CD1c-positive myeloid dendritic cell (primary cell): ENCODE measurements around the gene TDRD10.

ENCODE experiments used
- DNase-seq: peaks from one replicate; pipeline ENCODE4 v3.0.0-alpha.2; 2016; ENCODE audit errors: extremely low spot score

Gene TDRD10

GRCh38 chr1:154578058-154578418 lies 76.0 kb downstream of the TDRD10 start:
- DNase-seq = no peak

DNA sequence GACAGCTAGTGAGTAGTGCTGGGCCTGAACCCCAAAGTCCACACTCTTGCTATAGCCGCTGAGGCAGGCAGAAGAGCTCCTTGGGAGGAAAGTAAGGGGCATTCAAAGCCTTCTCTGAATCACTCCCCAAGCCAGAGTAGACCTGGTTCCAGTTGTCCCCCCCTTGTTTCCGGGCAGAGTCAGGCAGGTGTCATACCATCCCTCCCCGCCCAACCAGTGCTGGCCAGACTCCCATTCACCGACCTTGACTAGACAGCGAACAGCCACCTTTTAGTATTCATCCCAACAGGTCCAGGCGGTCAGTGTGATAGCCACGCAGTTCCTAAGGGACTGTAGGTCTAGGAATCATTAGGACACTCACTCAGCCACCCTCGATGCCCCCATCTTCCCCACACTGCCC lies 77.4 kb downstream of the TDRD10 start:
- no peak for DNase-seq

DNA sequence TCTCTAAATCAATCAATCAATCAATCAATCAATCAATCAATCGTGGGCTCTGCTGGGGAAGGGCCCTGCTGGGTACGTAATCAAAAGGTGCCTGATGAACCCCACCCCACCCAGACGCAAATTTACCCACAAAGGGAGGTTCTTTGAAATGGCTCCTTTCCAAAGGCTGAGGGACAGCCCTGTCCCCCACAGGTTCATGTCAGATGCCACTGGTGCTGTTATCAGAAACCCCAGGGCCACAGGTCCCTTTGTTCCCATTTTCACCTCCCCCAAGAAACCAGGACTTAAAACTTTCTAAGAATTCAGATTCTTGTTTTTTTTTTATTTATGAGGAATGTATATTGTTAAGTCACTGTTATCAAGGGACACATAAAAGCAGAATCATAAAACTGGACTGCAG lies 79.7 kb downstream of the TDRD10 start:
- no peak for DNase-seq

DNA sequence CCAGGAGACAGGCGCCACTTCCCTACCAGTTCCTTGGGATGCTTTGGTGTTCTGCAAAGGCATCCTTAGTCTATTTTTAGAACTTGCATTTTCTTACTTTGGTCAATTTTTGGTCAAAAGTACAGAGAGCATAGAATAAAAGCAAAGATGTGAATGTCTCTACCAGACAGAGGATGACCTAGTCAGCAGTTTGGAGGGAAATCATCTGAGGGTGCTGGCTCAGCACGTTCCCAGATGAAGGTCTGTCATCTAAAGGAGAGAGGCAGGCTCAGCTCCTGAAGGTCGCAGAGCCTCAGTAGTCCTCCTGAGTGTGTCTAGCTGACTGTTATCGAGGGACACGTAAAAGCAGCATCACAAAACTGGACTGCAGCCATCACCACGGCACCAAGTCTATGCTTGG lies 80.9 kb downstream of the TDRD10 start:
- no peak for DNase-seq

- no peak for DNase-seq
These were observed 81.8 kb downstream of the TDRD10 start for GRCh38 chr1:154583773-154584172.

DNA sequence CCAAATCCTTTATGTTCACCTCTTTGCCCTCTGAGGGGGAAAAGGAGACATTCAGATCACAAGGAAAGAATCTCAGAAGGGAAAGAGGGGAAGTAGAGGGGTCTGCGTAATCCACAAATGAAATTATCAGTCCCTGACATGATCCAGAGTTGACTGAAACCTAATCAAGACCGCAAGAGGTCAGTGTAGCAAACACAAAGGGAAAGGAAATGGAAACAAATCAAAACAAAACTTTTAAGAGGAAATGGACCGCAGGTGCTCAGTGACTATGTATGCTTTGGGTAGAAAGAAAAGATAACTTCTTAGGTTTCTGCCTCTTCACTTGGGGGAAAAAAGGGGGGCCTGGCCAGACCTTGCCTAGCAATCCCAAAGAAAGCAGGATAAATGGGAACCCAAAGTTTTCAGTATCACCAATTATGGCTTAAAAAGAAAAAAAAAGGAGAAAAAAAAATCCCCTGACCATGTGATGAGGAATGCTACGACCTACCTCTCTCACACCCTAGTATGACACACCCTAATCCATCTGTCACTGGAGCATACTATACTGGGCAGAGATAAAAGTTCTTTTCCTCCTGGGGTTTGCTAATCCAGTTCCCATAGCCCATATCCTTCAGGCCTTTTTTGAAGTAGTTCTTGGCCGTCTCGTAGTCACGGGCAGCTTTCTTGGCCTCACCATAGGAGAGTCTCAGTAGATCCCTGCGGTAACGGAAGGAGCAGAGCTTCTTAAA lies 82.4 kb downstream of the TDRD10 start:
- DNase-seq = no peak

GRCh38 chr1:154586231-154586630 lies 84.2 kb downstream of the TDRD10 start:
- no peak for DNase-seq

DNA sequence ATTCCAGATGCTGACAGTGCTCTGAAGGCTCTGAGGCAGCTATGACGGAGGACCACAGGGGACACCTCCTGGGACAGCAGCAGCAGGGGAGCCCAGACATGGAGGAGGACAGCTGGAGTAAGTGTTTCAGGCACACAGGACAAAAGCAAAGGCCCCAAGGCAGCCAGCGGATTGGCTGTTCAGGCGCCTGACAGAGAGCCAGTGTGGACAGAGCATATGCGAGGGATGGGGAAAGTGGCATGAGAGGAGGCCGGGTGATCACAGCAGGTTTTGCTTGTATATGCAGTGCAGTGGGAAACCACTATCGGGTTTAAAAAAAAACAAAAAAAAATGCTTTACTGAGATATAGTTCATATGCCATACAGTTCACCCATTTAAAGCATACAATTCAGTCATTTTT lies 84.6 kb downstream of the TDRD10 start:
- no peak for DNase-seq

DNA sequence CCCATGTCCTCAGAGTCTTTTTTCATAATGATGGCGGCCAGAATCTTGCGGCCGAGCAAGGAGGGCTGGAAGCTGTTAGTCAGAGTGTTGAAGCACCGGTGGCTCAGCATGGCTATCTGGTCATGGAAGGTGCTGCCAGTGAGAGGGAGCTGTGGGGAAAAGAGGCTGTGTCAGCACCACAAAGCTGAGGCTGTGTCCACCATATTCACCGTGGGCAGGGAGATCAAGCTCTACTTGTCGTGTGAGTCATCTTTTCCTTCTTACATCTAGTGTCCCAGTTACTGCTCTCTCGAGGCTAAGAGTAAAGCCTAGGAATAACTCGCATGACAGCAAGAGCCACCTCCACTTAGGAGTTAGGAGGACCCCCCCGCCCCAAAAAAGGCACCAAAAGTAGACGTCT lies 87.8 kb downstream of the TDRD10 start:
- no peak for DNase-seq

DNA sequence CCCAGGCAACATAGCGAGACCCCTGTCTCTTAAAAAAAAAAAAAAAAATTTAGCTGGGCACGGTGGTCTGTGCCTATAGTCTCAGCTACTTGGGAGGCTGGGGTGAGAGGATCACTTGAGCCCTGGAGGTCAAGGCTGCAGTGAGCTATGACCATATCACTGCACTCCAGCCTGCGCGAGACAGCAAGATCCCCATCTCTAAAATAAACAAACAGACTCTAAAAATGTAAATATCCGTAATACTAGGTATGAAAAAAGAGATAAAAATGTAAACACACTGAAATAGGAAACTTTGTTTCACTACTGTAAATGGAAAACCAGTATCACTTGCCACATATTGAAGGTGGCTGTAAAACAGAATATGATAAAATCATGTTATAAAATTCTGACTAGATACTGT lies 88.7 kb downstream of the TDRD10 start:
- no peak for DNase-seq

GRCh38 chr1:154591206-154591605 lies 89.2 kb downstream of the TDRD10 start:
- no peak for DNase-seq

DNA sequence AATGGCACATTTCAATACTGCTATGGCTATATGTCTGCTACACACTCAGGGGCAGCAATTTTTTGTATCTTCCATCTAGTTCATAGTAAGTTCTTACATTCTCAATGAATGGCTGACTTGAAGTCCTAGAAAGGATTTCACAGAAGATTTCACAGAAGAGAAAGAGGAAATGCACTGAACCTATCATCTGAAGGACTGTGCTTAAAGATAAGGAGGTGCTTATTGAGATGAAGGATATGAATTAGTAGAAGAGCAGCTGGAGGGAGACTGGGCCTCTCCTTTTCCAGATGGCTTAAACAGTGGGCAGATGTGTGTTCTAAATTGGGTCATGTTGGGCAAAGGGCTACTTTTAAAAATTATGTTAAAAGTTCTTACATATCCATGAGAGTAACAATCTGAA lies 91.4 kb downstream of the TDRD10 start:
- no peak for DNase-seq

GRCh38 chr1:154594811-154595210 lies 92.8 kb downstream of the TDRD10 start:
- DNase-seq = no peak

- no peak for DNase-seq
These were observed 93.6 kb downstream of the TDRD10 start for GRCh38 chr1:154595621-154596020.
